Gastroesophageal sphincter (tissue), 3 donors: ENCODE results near the gene HECTD4.

Experiments used
- CTCF ChIP-seq, 4 experiments: fragments of 200-600 bp in 2 of 4; fragments of 450-650 bp in 2 of 4; sonication (generic) in 1 of 4; IDR thresholded peaks; one replicate each; pipeline ENCODE4 v1.5.1; 2017 to 2019; ENCODE audit warnings: antibody characterized with exemption in 4 of 4, mild to moderate bottlenecking in 2 of 4, moderate library complexity in 2 of 4
- EP300 ChIP-seq: sonication (generic); formaldehyde crosslinking; IDR thresholded peaks from one replicate; pipeline ENCODE4 v1.6.1; 2017; ENCODE audit warnings: antibody characterized with exemption, mild to moderate bottlenecking

DNA sequence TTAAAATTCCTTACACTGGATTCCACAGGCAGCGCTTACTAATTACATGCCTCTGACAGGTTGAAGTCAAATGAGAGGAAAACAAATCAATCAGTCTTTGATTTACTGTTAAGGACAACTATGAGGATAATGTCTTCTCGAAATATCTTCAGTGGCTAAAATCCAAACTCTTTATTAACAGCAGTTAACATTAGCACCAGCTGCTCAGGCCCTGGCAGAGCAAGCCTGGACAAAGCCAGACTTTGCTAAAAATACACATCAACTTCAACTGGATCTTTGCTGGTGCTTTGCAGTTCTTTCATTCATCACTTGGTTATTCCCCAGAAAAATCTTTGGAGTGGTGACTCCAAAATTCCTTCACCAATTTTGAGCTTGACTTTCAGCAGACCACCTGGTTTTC is 98.7 kb downstream of the HECTD4 start:
- TF ChIP-seq EP300 (no peak), CTCF (IDR thresholded peaks at IDR 0.05) (no peak)
